LNCAP (cell line): ENCODE measurements around the gene BRIP1.

Experiments used
- CTCF ChIP-seq: fragments of 450-650 bp; IDR thresholded peaks from 2 replicates; pipeline ENCODE4 v1.5.1; 2017; ENCODE audit warnings: mild to moderate bottlenecking

The BRIP1 gene

DNA sequence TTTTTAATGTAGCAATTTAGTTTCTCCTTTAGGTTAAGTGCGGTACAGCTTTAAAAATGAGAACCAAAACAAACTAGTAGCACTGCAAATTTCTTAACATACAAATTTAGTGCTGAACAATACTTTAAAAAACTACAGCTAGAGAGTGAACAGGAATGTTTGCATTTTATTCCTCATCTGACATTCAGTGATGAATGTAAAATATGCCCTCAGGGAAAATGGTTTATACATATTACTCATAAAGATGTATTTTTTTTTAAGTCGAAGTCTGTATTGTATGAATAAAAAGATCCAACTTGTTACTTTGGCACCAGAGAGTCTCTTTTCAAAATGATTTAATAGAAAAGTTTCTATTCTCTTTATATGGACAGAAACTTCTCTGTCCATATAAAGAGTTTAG, 96.8 kb downstream of the BRIP1 start:
- no peak for TF ChIP-seq CTCF

DNA sequence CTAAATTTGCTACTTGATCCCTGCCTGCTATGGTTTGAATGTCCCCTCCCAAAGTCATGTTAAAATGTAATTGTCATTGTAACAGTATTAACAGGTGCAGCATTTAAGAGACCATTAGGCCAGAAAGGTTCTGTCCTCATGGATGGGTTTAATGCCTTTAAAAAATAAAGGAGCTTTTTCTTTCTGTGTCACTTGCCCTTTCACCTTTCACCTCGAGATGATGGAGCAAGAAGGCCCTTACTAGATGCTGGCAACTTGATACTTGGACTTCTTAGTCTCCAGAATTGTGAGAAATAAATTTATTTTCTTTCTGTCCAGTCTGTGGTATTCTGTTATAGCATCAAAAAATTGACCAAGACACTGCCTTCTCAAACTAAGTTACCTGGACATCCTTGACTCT, 98.5 kb downstream of the BRIP1 start:
- TF ChIP-seq CTCF = no peak

DNA sequence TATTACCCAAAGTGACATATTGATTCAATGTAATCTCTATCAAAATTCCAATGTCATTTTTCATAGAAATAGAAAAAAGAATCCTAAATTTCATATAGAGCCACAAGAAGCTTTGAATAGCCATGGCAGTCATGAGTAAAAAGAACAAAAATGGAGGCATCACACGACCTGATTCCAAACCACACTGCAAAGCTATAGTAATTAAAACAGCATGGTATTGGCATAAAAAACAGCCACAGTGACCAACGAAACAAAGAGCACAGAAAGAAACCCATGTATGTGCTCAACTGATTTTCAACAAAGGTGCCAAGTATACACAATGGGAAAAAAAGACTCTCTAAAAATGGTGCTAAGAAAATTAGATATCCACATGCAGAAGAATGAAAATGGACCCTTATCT, 101.5 kb downstream of the BRIP1 start:
- no peak for TF ChIP-seq CTCF

GRCh38 chr17:61759362-61759761, 104.0 kb downstream of the BRIP1 start:
- no peak for TF ChIP-seq CTCF

- TF ChIP-seq CTCF = no peak
These were observed 104.9 kb downstream of the BRIP1 start for GRCh38 chr17:61758430-61758829.

DNA sequence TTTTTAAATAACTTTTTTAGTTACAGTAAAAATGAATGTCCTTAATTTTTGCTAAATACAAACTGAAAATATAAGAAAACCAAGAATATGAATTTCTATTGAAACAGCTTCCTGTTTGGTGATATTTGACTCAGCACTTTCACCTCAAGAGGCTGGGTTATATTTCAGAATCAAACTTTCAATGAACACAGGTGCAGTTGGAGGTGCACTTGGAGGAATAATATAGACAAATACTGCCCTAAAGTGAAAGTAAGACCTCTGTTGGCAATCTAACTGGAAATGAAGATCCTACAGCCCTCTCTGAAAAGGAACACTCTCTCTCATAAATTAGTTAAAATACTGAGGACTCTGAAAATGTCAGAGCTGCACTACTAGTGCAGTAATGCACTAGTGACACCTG, 106.2 kb downstream of the BRIP1 start:
- no peak for TF ChIP-seq CTCF

DNA sequence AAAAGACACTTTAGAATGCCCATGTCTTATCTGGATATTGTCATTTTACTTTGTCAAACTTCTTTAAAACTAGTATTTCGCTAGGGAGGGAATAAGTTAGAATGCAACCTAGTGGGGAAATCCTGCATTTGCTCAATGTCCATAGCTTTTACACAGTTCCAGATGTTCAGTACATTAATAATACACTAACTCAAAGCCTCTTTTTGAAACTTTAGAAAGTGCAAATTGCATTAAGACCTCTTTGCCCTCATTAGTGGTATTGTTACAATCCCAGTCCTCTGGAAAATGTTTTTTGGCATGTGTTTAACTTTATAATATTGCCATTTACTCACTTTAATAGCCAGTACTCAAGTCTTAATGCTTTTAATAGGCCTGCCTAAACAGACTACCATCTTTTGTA, 106.8 kb downstream of the BRIP1 start:
- TF ChIP-seq CTCF = no peak

- TF ChIP-seq CTCF = no peak
These were observed 107.7 kb downstream of the BRIP1 start for GRCh38 chr17:61755668-61756067.
